Suprapubic skin (tissue), 4 donors: ENCODE results near the gene DYRK2.

ENCODE experiments used
- CTCF ChIP-seq, 2 donors: fragments of 200-600 bp in 1 of 2; fragments of 450-650 bp in 1 of 2; sonication (generic) in 1 of 2; IDR thresholded peaks; one replicate each; pipeline ENCODE4 v1.5.1; 2016 to 2019; ENCODE audit warnings: antibody characterized with exemption in 2 of 2, mild to moderate bottlenecking in 1 of 2, moderate library complexity in 1 of 2
- EP300 ChIP-seq: sonication (generic); formaldehyde crosslinking; IDR thresholded peaks from one replicate; pipeline ENCODE4 v1.6.1; 2017; ENCODE audit warnings: antibody characterized with exemption
- POLR2A ChIP-seq, 2 donors: fragments of 450-650 bp; IDR thresholded peaks; one replicate each; pipeline ENCODE4 v1.6.1; 2017; ENCODE audit warnings: antibody characterized with exemption in 2 of 2, mild to moderate bottlenecking in 2 of 2, moderate library complexity in 2 of 2
- POLR2AphosphoS5 ChIP-seq, 3 donors: sonication (generic); formaldehyde crosslinking; IDR thresholded peaks; one replicate each; pipeline ENCODE4 v1.6.1; 2017; ENCODE audit warnings: antibody characterized with exemption in 3 of 3

DNA sequence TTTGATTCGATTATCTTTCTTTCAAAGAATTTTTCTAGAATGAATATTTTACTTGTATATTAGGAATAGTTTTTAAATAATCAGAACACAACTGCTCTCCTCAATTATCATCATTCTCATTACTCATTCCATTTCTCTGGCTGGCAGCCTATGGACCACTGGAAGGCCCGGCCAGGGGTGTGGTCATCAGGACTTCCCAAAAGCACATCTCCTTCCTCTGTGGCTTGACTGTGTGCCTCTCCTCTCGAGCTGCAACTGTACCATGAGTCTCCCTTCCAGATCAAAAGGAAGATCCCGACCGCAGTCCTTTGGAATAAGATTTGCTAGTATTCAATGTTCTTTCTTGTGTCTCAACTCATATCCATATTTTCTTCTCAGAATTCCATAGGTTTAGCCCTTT, 42.7 kb downstream of the DYRK2 start:
- TF ChIP-seq EP300 (no peak), POLR2AphosphoS5 (IDR thresholded peaks at IDR 0.05) (no peak), CTCF (IDR thresholded peaks at IDR 0.05) (no peak), POLR2A (IDR thresholded peaks at IDR 0.05) (no peak)
